HepG2 (cell line): ENCODE data around the gene ZNF771.

Source experiments
- BRD4 ChIP-seq: sonication (generic); formaldehyde crosslinking; IDR thresholded peaks from 2 replicates; pipeline ENCODE4 v1.4.0; 2020; ENCODE audit warnings: missing genetic modification reagents
- CTCF ChIP-seq: sonication (generic); formaldehyde crosslinking; IDR thresholded peaks from 2 replicates; pipeline ENCODE4 v1.5.0; 2020; ENCODE audit warnings: mild to moderate bottlenecking, missing genetic modification reagents, moderate library complexity
- MAX ChIP-seq: IDR thresholded peaks from 2 replicates; pipeline ENCODE4 v1.6.1; 2012; ENCODE audit warnings: inconsistent platforms
- NONO ChIP-seq, 2 experiments: fragments of 450-650 bp in 1 of 2; sonication (generic) in 1 of 2; formaldehyde crosslinking in 1 of 2; IDR thresholded peaks in 1 of 2; conservative IDR thresholded peaks in 1 of 2; 2 replicates each; pipeline versions ENCODE4 v1.6.1 to v1.8.0; 2017 to 2022; ENCODE audit warnings: mild to moderate bottlenecking in 1 of 2, missing genetic modification reagents in 1 of 2, moderate library complexity in 1 of 2
- SNAPC2 ChIP-seq: sonication (generic); formaldehyde crosslinking; IDR thresholded peaks from 2 replicates; pipeline ENCODE4 v1.8.1; 2022; ENCODE audit warnings: mild to moderate bottlenecking, missing genetic modification reagents
- SP4 ChIP-seq: sonication (generic); formaldehyde crosslinking; IDR thresholded peaks from 2 replicates; pipeline ENCODE4 v1.8.1; 2023; ENCODE audit warnings: mild to moderate bottlenecking, missing genetic modification reagents
- ZNF460 ChIP-seq: sonication (generic); formaldehyde crosslinking; IDR thresholded peaks from 2 replicates; pipeline ENCODE4 v1.5.1; 2020; ENCODE audit warnings: missing genetic modification reagents, mild to moderate bottlenecking, borderline replicate concordance

- TF ChIP-seq ZNF460 (no peak), MAX (no peak), SNAPC2 (no peak), NONO (IDR thresholded peaks at IDR 0.05) (no peak), NONO (CRISPR knock-in tag; conservative IDR thresholded peaks at IDR 0.05) (no peak), SP4 (no peak), BRD4 (CRISPR knock-in tag) (no peak), CTCF (no peak)
Measured at GRCh38 chr16:30368122-30368791, 39.1 kb upstream of the ZNF771 start.
